Skeletal muscle satellite cell (primary cell): ENCODE results near the gene STARD13.
"Not testable (repeated sequence)": the region's sequence is repeated elsewhere in the genome, so short reads cannot be mapped to it uniquely, and the experiment has no call there.

Source experiments
- H3K27me3 ChIP-seq: 2 replicates; pipeline ENCODE4 v1.7.0; 2013; ENCODE audit warnings: low read length; ENCODE audit not compliant: control insufficient read depth, insufficient read depth
- H3K36me3 ChIP-seq: 2 replicates; pipeline ENCODE4 v1.7.0; 2013; ENCODE audit warnings: mild to moderate bottlenecking, control low read depth, low read length; ENCODE audit not compliant: insufficient read depth
- H3K4me1 ChIP-seq: 2 replicates; pipeline ENCODE4 v1.7.0; 2013; ENCODE audit warnings: low read length; ENCODE audit not compliant: control insufficient read depth, insufficient read depth
- H3K4me2 ChIP-seq: 2 replicates; pipeline ENCODE4 v1.7.0; 2013; ENCODE audit warnings: mild to moderate bottlenecking, low read length
- H3K4me3 ChIP-seq: 2 replicates; pipeline ENCODE4 v1.7.0; 2013; ENCODE audit warnings: low read length
- H3K9ac ChIP-seq: 2 replicates; pipeline ENCODE4 v1.7.0; 2013; ENCODE audit warnings: mild to moderate bottlenecking, low read depth, low read length, moderate library complexity
- H3K9me3 ChIP-seq: replicated peaks from 2 replicates; pipeline ENCODE4 v1.7.0; 2013; ENCODE audit warnings: mild to moderate bottlenecking, control low read depth, low read length

Gene STARD13

GRCh38 chr13:33165787-33166186 lies 119.8 kb downstream of the STARD13 start:
- Histone ChIP-seq H3K4me3 (no peak overlapping the region), H3K9me3 (no peaks in the 10 kb centered on the region), H3K4me1 (peaks cover 41% of the 10 kb centered on the region), H3K27me3 (no peaks in the 10 kb centered on the region), H3K4me2 (no peak overlapping the region), H3K9ac (no peak overlapping the region), H3K36me3 (peaks cover 77% of the 10 kb centered on the region)

- Histone ChIP-seq H3K4me1 (peaks cover 26% of the 10 kb centered on the region), H3K36me3 (peaks cover 92% of the 10 kb centered on the region), H3K4me2 (no peak overlapping the region), H3K9ac (no peak overlapping the region), H3K27me3 (no peaks in the 10 kb centered on the region), H3K4me3 (no peak overlapping the region), H3K9me3 (no peaks in the 10 kb centered on the region)
Observed at GRCh38 chr13:33164331-33164730, 121.2 kb downstream of the STARD13 start.

GRCh38 chr13:33162725-33163124 lies 122.8 kb downstream of the STARD13 start:
- not testable (repeated sequence) for H3K9ac ChIP-seq, H3K9me3 ChIP-seq, H3K27me3 ChIP-seq, H3K4me3 ChIP-seq, H3K4me2 ChIP-seq
- Histone ChIP-seq H3K36me3 (peaks cover 96% of the 10 kb centered on the region), H3K4me1 (peaks cover 10% of the 10 kb centered on the region)

GRCh38 chr13:33158816-33159215 lies 126.7 kb downstream of the STARD13 start:
- H3K4me3 ChIP-seq = no peak overlapping the region
- H3K9ac ChIP-seq = no peak overlapping the region
- H3K9me3 ChIP-seq = no peaks in the 10 kb centered on the region
- peaks cover 12% of the 10 kb centered on the region for H3K4me1 ChIP-seq
- no peak overlapping the region for H3K4me2 ChIP-seq
- H3K27me3 ChIP-seq = no peaks in the 10 kb centered on the region
- peaks cover 90% of the 10 kb centered on the region for H3K36me3 ChIP-seq

- H3K27me3 ChIP-seq = no peaks in the 10 kb centered on the region
- no peak overlapping the region for H3K4me2 ChIP-seq
- peaks cover 89% of the 10 kb centered on the region for H3K36me3 ChIP-seq
- H3K9me3 ChIP-seq = no peaks in the 10 kb centered on the region
- no peak overlapping the region for H3K9ac ChIP-seq
- peaks cover 17% of the 10 kb centered on the region for H3K4me1 ChIP-seq
- H3K4me3 ChIP-seq = no peak overlapping the region
Observed at GRCh38 chr13:33158271-33158670, 127.3 kb downstream of the STARD13 start.

GRCh38 chr13:33154911-33155310 lies 130.6 kb downstream of the STARD13 start:
- H3K4me1 ChIP-seq = peaks cover 39% of the 10 kb centered on the region
- peaks cover 87% of the 10 kb centered on the region for H3K36me3 ChIP-seq
- no peaks in the 10 kb centered on the region for H3K27me3 ChIP-seq
- no peak overlapping the region for H3K4me2 ChIP-seq
- H3K9me3 ChIP-seq = no peaks in the 10 kb centered on the region
- no peak overlapping the region for H3K4me3 ChIP-seq
- H3K9ac ChIP-seq = no peak overlapping the region

- H3K9ac ChIP-seq = peak overlapping the region; percentile 51
- H3K36me3 ChIP-seq = peaks cover 86% of the 10 kb centered on the region
- peaks cover 42% of the 10 kb centered on the region for H3K4me1 ChIP-seq
- peak overlapping the region; percentile 21 for H3K4me2 ChIP-seq
- no peaks in the 10 kb centered on the region for H3K27me3 ChIP-seq
- no peak overlapping the region for H3K4me3 ChIP-seq
- no peaks in the 10 kb centered on the region for H3K9me3 ChIP-seq
Observed at GRCh38 chr13:33153421-33154404, 131.8 kb downstream of the STARD13 start.

GRCh38 chr13:33152389-33152788 lies 133.2 kb downstream of the STARD13 start:
- no peak overlapping the region for H3K4me2 ChIP-seq
- peaks cover 45% of the 10 kb centered on the region for H3K4me1 ChIP-seq
- peaks cover 81% of the 10 kb centered on the region for H3K36me3 ChIP-seq

GRCh38 chr13:33150662-33151061 lies 134.9 kb downstream of the STARD13 start:
- Histone ChIP-seq H3K27me3 (no peaks in the 10 kb centered on the region), H3K4me3 (no peak overlapping the region), H3K9ac (no peak overlapping the region), H3K9me3 (no peaks in the 10 kb centered on the region), H3K4me1 (peaks cover 45% of the 10 kb centered on the region), H3K4me2 (no peak overlapping the region), H3K36me3 (peaks cover 70% of the 10 kb centered on the region)

More at GRCh38 chr13:33152389-33152788, 133.2 kb downstream of the STARD13 start:
- H3K9ac ChIP-seq = peak overlapping the region; percentile 51
- no peaks in the 10 kb centered on the region for H3K9me3 ChIP-seq
- no peak overlapping the region for H3K4me3 ChIP-seq
- H3K27me3 ChIP-seq = no peaks in the 10 kb centered on the region

- H3K4me2 ChIP-seq = no peak overlapping the region
Observed at GRCh38 chr13:33150126-33150525, 135.4 kb downstream of the STARD13 start.

GRCh38 chr13:33147832-33148231 lies 137.7 kb downstream of the STARD13 start:
- Histone ChIP-seq H3K4me3 (no peak overlapping the region), H3K4me2 (no peak overlapping the region), H3K4me1 (peaks cover 23% of the 10 kb centered on the region), H3K27me3 (no peaks in the 10 kb centered on the region), H3K36me3 (peaks cover 73% of the 10 kb centered on the region), H3K9ac (no peak overlapping the region), H3K9me3 (no peaks in the 10 kb centered on the region)

More at GRCh38 chr13:33150126-33150525, 135.4 kb downstream of the STARD13 start:
- Histone ChIP-seq H3K36me3 (peaks cover 70% of the 10 kb centered on the region), H3K9ac (no peak overlapping the region), H3K4me3 (no peak overlapping the region), H3K4me1 (peaks cover 45% of the 10 kb centered on the region), H3K27me3 (no peaks in the 10 kb centered on the region), H3K9me3 (no peaks in the 10 kb centered on the region)
